Fibroblast of lung (primary cell): ENCODE measurements around the gene RNU5B-1.

ENCODE experiments used
- EZH2 ChIP-seq: IDR thresholded peaks from 2 replicates; pipeline ENCODE4 v1.5.1; 2012; ENCODE audit warnings: low read length, control low read depth, mild to moderate bottlenecking; ENCODE audit errors: missing control alignments
- TF ChIP-seq, protein P1 (sequence below), 2 donors: IDR thresholded peaks in 1 of 2; conservative IDR thresholded peaks in 1 of 2; 1 replicate in 1 of 2; 2 replicates in 1 of 2; pipeline ENCODE4 v1.5.1; 2011 to 2012; ENCODE audit warnings: low read length in 2 of 2, control low read depth in 1 of 2, inconsistent platforms in 1 of 2, low read depth in 1 of 2, mild to moderate bottlenecking in 1 of 2

DNA sequence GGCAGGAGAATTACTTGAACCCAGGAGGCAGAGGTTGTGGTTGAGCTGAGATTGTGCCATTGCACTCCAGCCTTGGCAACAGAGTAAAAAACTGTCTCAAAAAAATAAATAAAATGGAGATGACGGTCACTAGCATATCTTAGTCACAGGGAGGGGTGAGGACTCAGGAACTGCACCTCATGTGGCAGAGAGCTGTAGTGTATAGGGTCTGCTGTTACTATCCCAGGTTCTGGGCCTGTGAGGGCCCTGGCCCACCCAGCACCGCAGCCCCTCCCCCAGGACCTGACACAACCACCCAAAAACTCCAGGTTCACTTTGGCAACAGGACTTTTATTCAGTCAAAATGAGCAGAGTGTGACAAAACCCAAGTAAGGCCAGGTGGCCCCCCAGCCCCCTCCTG is 22.3 kb downstream of the RNU5B-1 start:
- TF ChIP-seq, protein P1, sequence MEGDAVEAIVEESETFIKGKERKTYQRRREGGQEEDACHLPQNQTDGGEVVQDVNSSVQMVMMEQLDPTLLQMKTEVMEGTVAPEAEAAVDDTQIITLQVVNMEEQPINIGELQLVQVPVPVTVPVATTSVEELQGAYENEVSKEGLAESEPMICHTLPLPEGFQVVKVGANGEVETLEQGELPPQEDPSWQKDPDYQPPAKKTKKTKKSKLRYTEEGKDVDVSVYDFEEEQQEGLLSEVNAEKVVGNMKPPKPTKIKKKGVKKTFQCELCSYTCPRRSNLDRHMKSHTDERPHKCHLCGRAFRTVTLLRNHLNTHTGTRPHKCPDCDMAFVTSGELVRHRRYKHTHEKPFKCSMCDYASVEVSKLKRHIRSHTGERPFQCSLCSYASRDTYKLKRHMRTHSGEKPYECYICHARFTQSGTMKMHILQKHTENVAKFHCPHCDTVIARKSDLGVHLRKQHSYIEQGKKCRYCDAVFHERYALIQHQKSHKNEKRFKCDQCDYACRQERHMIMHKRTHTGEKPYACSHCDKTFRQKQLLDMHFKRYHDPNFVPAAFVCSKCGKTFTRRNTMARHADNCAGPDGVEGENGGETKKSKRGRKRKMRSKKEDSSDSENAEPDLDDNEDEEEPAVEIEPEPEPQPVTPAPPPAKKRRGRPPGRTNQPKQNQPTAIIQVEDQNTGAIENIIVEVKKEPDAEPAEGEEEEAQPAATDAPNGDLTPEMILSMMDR (conservative IDR thresholded peaks at IDR 0.05 in 1 of 2, IDR thresholded peaks at IDR 0.05 in 1 of 2; ENCODE audit: low read depth in 1 of 2, low read length in 2 of 2) = no peak
- TF ChIP-seq EZH2 = no peak
